HG02981 (cell line): Measurements from ENCODE around the gene BTN1A1.
A peak's percentile ranks its signal among the peaks of the same experiment; 100 is the strongest.
"Not testable (repeated sequence)": the region's sequence is repeated elsewhere in the genome, so short reads cannot be mapped to it uniquely, and the experiment has no call there.

ENCODE experiments used
- ATAC-seq: cut with Tn5 transposase; IDR thresholded peaks from one replicate; pipeline ENCODE4 v1.9.1; 2021; ENCODE audit warnings: mild to moderate bottlenecking, moderate library complexity; ENCODE audit not compliant: unreplicated experiment

BTN1A1 gene

GRCh38 chr6:26507658-26508057, 7.6 kb downstream of the BTN1A1 start:
- ATAC-seq: no peak

GRCh38 chr6:26511033-26511432, 10.9 kb downstream of the BTN1A1 start:
- ATAC-seq: not testable (repeated sequence)

DNA sequence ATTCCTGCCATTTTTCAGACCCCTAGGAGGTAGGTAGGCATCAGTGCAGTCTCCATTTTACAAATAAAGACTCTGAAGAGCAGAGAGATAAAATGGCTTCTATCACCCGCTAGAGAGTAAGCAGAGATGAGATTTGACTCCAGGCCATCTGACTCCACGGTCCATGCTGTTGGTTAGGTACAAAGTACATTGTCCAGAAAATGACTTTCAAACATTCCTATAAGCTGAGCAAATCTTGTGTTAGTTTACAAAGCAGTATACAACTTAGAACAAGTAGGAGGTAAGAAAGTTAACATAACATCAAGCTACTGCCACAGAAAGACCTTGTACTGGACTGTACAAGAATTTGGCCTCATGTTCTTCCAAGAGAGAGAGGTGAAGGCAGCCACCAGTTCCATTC, 14.9 kb downstream of the BTN1A1 start:
- no peak for ATAC-seq

DNA sequence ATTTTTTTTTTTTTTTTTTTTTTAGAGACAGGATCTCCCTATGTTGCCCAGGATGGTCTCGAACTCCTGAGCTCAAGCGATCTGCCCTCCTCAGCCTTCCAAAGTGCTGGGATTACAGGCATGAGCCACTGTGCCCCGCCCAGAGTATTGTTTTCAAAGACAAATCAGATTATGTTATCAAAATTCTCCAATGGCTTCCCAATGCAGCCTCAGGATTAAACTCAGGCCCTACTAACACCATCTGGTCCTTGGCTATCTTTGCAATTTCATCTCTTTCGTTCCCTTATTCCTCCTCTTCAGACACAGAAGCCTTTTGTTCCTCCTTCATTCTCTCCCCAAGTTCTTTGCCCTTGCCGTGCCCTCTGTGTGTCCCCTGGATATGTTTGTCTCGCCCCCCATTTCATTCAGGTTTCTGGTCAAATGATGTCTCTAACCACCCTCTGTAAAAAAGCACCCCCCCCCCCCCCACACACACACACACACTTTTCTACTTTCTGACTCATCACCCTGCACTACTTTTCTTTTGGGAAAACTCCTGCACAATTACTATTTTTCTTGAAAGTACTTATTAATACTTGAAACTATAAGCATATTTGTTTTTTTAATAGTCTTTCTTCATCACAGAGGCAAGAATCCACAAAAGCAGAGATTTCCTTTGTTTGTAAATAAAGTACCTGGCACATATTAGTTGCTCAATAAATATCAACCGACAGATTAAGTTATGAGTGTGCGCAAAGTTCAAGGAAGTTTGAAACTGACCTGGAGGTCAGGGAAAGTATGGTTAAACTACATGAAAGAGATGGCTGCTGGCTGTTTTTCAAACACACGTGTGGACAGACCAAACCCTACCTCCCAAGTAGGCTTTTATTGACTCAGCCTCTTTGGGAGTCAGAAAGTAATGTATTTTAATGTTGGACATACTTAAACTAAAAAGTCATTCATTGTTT, 16.7 kb downstream of the BTN1A1 start:
- no peak for ATAC-seq

DNA sequence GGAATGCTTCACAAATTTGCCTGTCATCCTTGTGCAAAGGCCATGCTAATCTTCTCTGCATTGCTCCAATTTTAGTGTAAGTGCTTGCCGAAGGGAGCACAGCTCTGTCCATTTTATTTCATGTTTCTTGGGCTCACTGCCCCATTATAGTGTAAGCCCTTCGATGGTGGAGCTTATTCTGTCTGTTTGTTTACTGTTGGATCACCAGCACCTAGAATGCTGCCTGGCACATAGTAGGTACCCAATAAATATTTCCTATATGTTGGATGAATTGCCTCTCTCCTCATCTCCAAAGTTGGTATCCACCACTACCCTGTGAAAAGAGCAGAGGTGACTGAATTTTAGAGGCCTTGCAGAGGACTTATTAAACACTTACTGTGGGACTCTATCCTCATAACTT, 19.3 kb downstream of the BTN1A1 start:
- ATAC-seq: no peak

DNA sequence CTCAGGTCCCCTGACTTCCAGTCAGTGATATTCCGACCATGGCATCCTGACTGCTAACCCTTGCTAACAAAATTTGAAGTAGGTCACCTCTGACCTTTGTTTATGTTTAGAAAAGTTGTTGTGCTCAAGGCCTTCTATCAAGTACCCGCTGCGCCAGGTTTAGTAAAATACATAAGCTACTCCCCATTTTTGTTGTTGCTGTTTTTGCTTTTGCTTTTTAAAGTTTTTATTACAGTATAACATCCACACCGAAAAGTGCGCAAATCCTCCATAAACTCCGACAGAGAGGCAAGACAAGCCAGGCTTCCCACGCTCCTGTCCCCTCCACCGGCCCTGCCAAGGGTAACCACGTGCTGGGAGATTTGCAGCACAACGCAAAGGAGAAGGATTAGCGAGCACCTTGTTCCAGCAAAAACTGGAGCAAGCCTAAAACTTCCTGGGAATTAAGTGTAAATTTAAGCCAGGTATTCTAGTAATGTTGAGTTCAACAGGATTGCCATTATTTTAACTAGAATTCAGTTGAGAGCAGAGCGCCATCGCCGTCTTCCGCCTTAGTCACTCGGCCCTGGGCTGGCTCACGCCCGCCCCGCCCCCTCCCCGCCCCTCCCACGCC, 20.2 kb downstream of the BTN1A1 start:
- ATAC-seq: peak; percentile 28

DNA sequence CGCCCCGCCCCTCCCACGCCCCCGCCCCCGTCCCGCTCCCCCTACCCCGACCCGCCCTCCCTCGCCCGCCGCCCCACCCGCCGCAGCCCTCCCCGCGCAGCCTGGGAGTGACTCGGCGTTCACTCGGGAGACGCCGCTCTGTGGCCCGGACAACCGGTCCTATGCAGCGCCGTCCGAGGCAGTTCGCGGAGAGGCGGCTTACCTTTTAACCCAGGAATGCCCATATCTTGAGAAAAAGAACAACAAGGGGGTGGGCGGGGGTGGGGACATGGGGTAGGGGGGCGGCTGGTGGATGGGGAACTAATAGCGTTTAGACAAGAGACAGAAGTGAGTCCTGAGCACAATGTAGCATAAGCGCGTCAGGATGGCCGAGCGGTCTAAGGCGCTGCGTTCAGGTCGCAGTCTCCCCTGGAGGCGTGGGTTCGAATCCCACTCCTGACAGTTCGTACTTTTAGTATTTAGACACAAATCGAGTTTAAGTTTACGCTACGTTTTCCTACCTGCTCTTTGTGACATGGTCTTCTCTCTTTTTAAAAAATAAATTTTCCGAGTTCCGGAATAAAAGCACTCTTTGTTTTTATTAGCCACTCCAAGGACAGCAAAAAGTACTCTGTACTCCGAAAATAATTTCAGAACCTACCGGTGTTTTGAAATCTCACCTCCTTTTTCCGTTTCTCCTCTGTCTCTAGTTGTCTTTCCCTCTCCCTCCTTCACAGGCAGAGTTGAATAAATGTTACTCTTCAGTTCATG, 20.9 kb downstream of the BTN1A1 start:
- ATAC-seq: peak; percentile 62

DNA sequence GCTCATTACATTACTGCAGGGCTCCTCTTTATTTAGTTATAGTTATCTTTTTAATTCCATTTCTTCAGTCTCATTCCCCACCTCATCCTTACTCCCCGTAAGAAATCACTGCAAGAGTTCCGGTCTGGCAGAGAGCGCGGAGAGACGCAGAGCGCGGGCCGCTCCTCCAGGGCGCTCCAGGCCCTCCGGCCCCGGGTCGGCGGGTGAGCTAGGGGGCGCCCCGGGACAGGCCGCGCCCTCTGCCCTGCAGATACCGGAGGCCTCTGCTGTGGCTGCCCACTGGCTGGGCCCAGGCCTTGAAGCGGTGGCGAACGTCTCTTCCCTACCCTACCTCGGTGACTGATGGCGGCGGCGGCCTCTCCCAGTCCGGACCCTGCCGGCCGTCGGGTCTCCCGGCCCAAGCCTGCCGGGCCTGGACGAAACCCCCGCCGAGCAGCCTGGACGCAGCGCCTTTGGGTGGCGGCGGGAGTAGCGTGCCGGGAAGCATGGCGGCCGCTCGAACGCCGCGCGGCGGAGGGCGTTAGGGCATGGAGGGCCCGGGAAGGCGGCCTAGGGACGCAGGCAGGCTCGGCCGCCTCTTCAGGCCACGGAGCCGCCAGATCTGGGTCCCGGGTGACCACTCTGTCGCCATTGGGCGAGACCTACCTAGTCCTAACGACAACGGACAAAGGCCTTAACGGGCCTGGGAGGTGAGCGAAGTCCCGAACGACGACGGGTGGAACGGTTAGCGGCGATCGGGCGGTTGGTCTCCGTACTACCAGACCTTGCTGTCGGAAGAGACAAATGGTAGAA, 21.7 kb downstream of the BTN1A1 start:
- ATAC-seq: peak; percentile 75

- not testable (repeated sequence) for ATAC-seq
Observed at GRCh38 chr6:26522486-26523228, 22.6 kb downstream of the BTN1A1 start.

DNA sequence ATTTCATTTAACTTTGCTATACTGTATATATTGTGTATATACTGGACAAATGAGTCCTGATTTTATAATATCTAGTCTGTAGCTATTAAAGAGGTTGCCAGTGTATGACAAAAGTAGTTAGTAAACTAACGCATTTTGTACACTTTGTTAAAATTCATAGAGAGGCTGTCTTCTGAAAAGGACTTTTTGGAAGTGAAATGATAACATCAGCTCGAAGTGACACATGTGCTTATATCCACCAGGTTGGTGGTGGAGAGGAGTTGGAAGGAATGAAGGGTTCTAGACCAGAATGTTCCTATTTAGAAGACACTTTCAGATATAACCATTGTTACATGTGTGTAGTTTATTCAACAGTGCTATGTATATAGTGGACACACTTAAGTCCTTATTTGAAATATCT, 24.2 kb downstream of the BTN1A1 start:
- ATAC-seq: not testable (repeated sequence)

DNA sequence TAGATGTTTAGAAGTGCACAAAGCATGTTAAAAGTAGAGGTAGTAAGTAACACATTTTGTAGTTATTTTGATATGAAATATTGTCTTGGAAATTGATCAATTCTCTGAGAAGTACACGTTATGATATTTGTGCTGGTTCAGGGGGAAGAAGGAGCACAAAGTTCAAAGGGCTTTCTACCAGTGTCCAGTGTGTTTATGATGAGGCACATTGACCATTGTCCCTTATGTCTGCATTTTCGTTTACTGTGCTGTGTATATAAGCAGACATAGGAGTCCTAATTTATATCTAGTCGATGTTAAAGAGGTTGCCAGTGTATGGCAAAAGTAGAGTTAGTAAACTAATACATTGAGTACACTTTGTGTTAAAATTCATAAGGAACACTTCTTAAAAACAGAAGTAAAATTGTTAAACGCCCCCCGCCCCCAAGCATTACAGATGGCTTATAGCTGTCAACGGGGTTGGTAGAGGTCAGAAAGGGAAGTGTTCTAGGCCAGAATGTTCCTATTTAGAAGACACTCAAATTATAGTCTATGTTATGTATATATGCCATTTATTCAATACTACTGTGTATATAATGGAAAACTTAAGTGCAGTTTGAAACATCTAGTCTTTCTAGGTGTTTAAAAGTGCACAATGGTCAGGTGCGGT, 24.7 kb downstream of the BTN1A1 start:
- no peak for ATAC-seq

DNA sequence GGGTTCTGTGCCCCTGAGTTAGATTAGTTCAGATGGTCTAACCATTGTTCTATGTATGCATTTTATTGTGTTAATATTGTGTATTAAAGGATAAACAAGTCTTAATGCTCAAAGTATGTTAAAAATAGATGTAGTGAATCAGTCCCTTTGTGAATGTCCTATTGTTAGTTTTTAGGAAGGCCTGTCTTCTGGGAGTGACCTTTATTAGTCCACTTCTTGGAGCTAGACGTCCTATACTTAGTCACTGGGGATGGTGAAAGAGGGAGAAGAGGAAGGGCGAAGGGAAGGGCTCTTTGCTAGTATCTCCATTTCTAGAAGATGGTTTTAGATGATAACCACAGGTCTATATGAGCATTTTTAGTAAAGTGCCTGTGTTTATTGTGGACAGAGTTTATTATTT, 25.7 kb downstream of the BTN1A1 start:
- ATAC-seq: no peak

- ATAC-seq: no peak
Observed at GRCh38 chr6:26526928-26527327, 26.8 kb downstream of the BTN1A1 start.

DNA sequence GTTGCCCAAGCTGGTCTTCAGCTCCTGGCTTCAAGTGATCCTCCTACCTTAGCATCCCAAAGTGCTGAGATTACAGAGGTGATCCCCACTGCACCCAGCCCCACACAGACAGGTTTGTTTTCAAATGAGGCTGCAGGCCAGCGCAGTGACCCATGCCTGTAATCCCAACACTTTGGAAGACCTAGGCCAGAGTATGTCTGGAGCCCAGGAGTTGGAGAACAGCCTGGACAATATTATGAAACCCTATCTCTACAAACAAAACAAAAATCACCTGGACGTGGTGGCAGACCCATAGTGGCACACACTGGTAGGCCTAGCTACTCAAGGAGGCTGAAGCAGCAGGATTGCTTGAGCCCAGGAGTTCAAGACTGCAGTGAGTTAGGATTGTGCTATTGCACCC, 30.1 kb downstream of the BTN1A1 start:
- ATAC-seq: no peak

- no peak for ATAC-seq
Observed at GRCh38 chr6:26531897-26532296, 31.8 kb downstream of the BTN1A1 start.

DNA sequence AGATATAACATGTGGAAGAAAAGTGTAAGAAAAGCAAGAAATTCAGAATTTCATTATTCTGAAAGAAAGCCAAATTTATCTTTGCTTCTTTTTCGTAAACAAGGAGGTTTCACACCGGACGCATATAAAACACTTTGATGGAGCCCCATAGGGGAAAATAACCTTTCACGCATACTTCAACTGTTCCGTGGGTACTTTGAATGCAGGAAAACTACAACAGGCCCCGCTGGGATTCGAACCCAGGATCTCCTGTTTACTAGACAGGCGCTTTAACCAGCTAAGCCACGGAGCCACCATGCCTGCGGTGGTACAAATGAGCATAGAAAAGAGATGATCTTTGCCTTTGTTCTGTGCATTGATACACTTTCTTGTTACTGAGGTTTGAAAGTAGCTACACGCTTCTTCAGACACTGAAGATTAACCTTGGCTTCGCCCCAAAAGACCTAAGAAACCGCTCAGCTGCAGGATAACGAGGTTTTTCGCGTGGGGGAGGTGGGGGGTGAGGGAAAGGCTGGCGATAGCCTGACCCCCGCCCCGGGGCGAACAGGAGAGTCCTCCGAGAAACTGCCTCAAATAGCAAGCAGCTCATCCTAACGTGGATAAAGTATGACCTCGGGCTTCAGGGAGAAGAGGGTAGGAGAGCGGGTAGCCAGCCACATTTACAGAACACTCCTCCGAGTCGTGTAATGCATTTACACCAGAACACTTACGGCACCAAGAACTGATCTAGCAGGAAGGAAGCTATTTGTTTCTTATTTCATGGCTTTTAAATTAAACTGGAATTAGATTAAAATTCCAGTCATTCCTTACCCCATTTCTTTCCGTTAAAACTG, 32.8 kb downstream of the BTN1A1 start:
- peak; percentile 40 for ATAC-seq

- ATAC-seq: no peak
Observed at GRCh38 chr6:26533532-26533931, 33.4 kb downstream of the BTN1A1 start.

GRCh38 chr6:26534681-26535465, 34.8 kb downstream of the BTN1A1 start:
- no peak for ATAC-seq
